CD4-positive, alpha-beta T cell (primary cell): ENCODE data around the gene POLR2C. TPM values are rescaled to one million over a fixed set of nuclear protein-coding genes. Genes with fewer than 3 reads are reported as not detected.

Experiments used
- ATAC-seq: fragments of 200-7000 bp; cut with Tn5 transposase; one replicate; pipeline ENCODE4 v1.10.0; 2022; ENCODE audit warnings: mild to moderate bottlenecking; ENCODE audit not compliant: poor library complexity
- CTCF ChIA-PET: fragments of 350-600 bp; sonication (Branson Sonifier 250); formaldehyde crosslinking; loops from one replicate; lab custom pipeline; 2021; ENCODE audit warnings: antibody characterized with exemption, inconsistent platforms; lab: Charles Lee
- POLR2A ChIA-PET: fragments of 350-600 bp; sonication (Branson Sonifier 250); formaldehyde crosslinking; loops from one replicate; lab custom pipeline; 2021; ENCODE audit warnings: antibody characterized with exemption, inconsistent platforms; lab: Charles Lee
- DNase-seq, 14 experiments: peaks; one replicate each; pipeline ENCODE4 v3.0.0-alpha.2; 2013 to 2020; ENCODE audit warnings: mixed read lengths in 2 of 14
- H3K27ac ChIP-seq, 2 donors: one replicate each; pipeline versions ENCODE4 v1.5.1 to v1.7.0; 2013; ENCODE audit warnings: low read length in 2 of 2, low read depth in 1 of 2, mild to moderate bottlenecking in 1 of 2
- H3K27me3 ChIP-seq, 2 experiments: 1 replicate in 1 of 2; 2 replicates in 1 of 2; pipeline versions ENCODE4 v1.6.1 to v1.7.0; 2013; ENCODE audit warnings: low read length in 2 of 2, control low read depth in 1 of 2, mild to moderate bottlenecking in 1 of 2, moderate library complexity in 1 of 2; ENCODE audit not compliant: insufficient read depth in 2 of 2, control insufficient read depth in 1 of 2
- H3K36me3 ChIP-seq: one replicate; pipeline ENCODE4 v1.6.1; 2013; ENCODE audit warnings: low read length, control low read depth; ENCODE audit not compliant: insufficient read depth
- H3K4me1 ChIP-seq: one replicate; pipeline ENCODE4 v1.6.1; 2013; ENCODE audit warnings: low read length, control low read depth; ENCODE audit not compliant: insufficient read depth
- H3K4me3 ChIP-seq: one replicate; pipeline ENCODE4 v1.5.1; 2013; ENCODE audit warnings: mild to moderate bottlenecking, low read length, moderate library complexity
- H3K9me3 ChIP-seq, 2 experiments: 1 replicate in 1 of 2; 2 replicates in 1 of 2; pipeline versions ENCODE4 v1.6.1 to v1.7.0; 2013; ENCODE audit warnings: low read length in 2 of 2, mild to moderate bottlenecking in 2 of 2, control low read depth in 1 of 2, moderate library complexity in 1 of 2; ENCODE audit not compliant: control insufficient read depth in 1 of 2, insufficient read depth in 1 of 2
- H3K27ac Mint-ChIP-seq: one replicate; pipeline ENCODE4 v1.8.0; 2020; ENCODE audit warnings: mixed read lengths
- H3K27me3 Mint-ChIP-seq: one replicate; pipeline ENCODE4 v1.8.0; 2021; ENCODE audit warnings: mixed read lengths
- H3K36me3 Mint-ChIP-seq: one replicate; pipeline ENCODE4 v1.8.0; 2021; ENCODE audit warnings: low read depth, mixed read lengths
- H3K4me1 Mint-ChIP-seq: one replicate; pipeline ENCODE4 v1.8.0; 2021; ENCODE audit warnings: low read depth, mixed read lengths
- H3K4me3 Mint-ChIP-seq: one replicate; pipeline ENCODE4 v1.8.0; 2020; ENCODE audit warnings: mild to moderate bottlenecking, mixed read lengths
- H3K9me3 Mint-ChIP-seq: one replicate; pipeline ENCODE4 v1.8.0; 2020; ENCODE audit warnings: mixed read lengths
- CTCF ChIP-seq: fragments of 200-600 bp; IDR thresholded peaks from one replicate; pipeline ENCODE4 v1.8.0; 2022; ENCODE audit warnings: antibody characterized with exemption, mild to moderate bottlenecking
- intact Hi-C, 2 experiments: fragments of 100-400 bp; cut with DNase I in 1 of 2; cut with micrococcal nuclease in 1 of 2; formaldehyde crosslinking; loops; one replicate each; pipeline versions ENCODE4 v1.15.1 to v1.9.0; 2023 to 2025; cut with DNase I, micrococcal nuclease
- total RNA-seq, 174 experiments: library from RNA in 2 of 174; stranded (reverse) in 2 of 174; gene quantifications; one replicate each; pipeline ENCODE4 v1.2.3 and lab custom pipeline; 2021 to 2026

The POLR2C gene
- total RNA-seq, 2 experiments from 2014 or later: 124 to 125 TPM

GRCh38 chr16:57510016-57510871 is 47.8 kb downstream of the POLR2C start:
- ATAC-seq (no peak), DNase-seq (no peak)

GRCh38 chr16:57512296-57513001 is 50.0 kb downstream of the POLR2C start:
- CTCF ChIA-PET: interaction anchor here (1.3 kb wide), 1 partner anchor 7 kb away, joined by 4 read pairs; no protein-coding TSS in a partner anchor
- no peak for TF ChIP-seq CTCF
- DNase-seq (no peak), ATAC-seq (no peak)
- Histone ChIP-seq H3K27me3 (no peaks in the 10 kb centered on the region), H3K9me3 (no peaks in the 10 kb centered on the region), H3K4me1 (no peaks in the 10 kb centered on the region), H3K27ac (no peak overlapping the region), H3K36me3 (peaks cover 8% of the 10 kb centered on the region), H3K4me3 (no peak overlapping the region)
- Mint-ChIP-seq H3K4me1 (no peaks in the 10 kb centered on the region), H3K27ac (no peak overlapping the region), H3K9me3 (no peaks in the 10 kb centered on the region), H3K27me3 (no peaks in the 10 kb centered on the region), H3K36me3 (peaks cover 22% of the 10 kb centered on the region), H3K4me3 (no peak overlapping the region)
- intact Hi-C loops: no loop called here
- POLR2A ChIA-PET: no interaction called here

More at GRCh38 chr16:57510016-57510871, 47.8 kb downstream of the POLR2C start:
- no peak for TF ChIP-seq CTCF
- ChIA-PET POLR2A (no interaction called here), CTCF (no interaction called here)
- Histone ChIP-seq H3K27me3 (no peaks in the 10 kb centered on the region), H3K4me3 (no peak overlapping the region), H3K36me3 (peaks cover 4% of the 10 kb centered on the region), H3K4me1 (no peaks in the 10 kb centered on the region), H3K9me3 (no peaks in the 10 kb centered on the region), H3K27ac (no peak overlapping the region)
- Mint-ChIP-seq H3K27ac (no peak overlapping the region), H3K36me3 (peaks cover 5% of the 10 kb centered on the region), H3K4me1 (no peaks in the 10 kb centered on the region), H3K4me3 (no peak overlapping the region), H3K9me3 (no peaks in the 10 kb centered on the region), H3K27me3 (no peaks in the 10 kb centered on the region)
- intact Hi-C loops: no loop called here

GRCh38 chr16:57513371-57514102 is 51.1 kb downstream of the POLR2C start:
- H3K9me3 Mint-ChIP-seq: no peaks in the 10 kb centered on the region
- H3K27me3 ChIP-seq: no peaks in the 10 kb centered on the region
- peaks cover 22% of the 10 kb centered on the region for H3K36me3 Mint-ChIP-seq
- CTCF ChIA-PET: no interaction called here
- ATAC-seq (no peak), DNase-seq (no peak)
- H3K27me3 Mint-ChIP-seq: no peaks in the 10 kb centered on the region
- H3K4me3 Mint-ChIP-seq: no peak overlapping the region
- H3K27ac Mint-ChIP-seq: no peak overlapping the region
- H3K4me1 Mint-ChIP-seq: no peaks in the 10 kb centered on the region
- H3K4me3 ChIP-seq: no peak overlapping the region
- intact Hi-C loops: no loop called here
- no peak overlapping the region for H3K27ac ChIP-seq
- no peaks in the 10 kb centered on the region for H3K9me3 ChIP-seq
- no peak for TF ChIP-seq CTCF
- H3K4me1 ChIP-seq: no peaks in the 10 kb centered on the region
- POLR2A ChIA-PET: no interaction called here
- H3K36me3 ChIP-seq: peaks cover 19% of the 10 kb centered on the region
